Bronchial epithelial cell (primary cell): ENCODE data around the gene ARID5A. TPM values are rescaled to one million over a fixed set of nuclear protein-coding genes. Genes with fewer than 3 reads are reported as not detected.

ENCODE experiments used
- DNase-seq: peaks from one replicate; pipeline ENCODE4 v3.0.0-alpha.2; 2010; ENCODE audit warnings: low read depth
- FAIRE-seq: peaks from 2 replicates; lab custom pipeline; 2011; peaks lifted over from hg19 to GRCh38; lab: Jason Lieb, UNC
- H3K27me3 ChIP-seq: 2 replicates; pipeline ENCODE4 v1.5.1; 2011; ENCODE audit warnings: low read length; ENCODE audit not compliant: control insufficient read depth, insufficient read depth
- H3K36me3 ChIP-seq: 2 replicates; pipeline ENCODE4 v1.5.1; 2011; ENCODE audit warnings: low read length; ENCODE audit not compliant: control insufficient read depth, insufficient read depth
- H3K4me3 ChIP-seq: 2 replicates; pipeline ENCODE4 v1.5.1; 2011; ENCODE audit warnings: mild to moderate bottlenecking, low read depth, low read length, control low read depth
- CTCF ChIP-seq: IDR thresholded peaks from 2 replicates; pipeline ENCODE4 v1.5.1; 2011; ENCODE audit warnings: mild to moderate bottlenecking, moderate library complexity, low read length, control low read depth, inconsistent platforms; ENCODE audit not compliant: insufficient read depth, severe bottlenecking
- total RNA-seq: library from RNA; depleted of rRNA; stranded (reverse); fragments of >200 nt; gene quantifications from 2 replicates; pipeline ENCODE4 v1.2.1, GENCODE V29; 2014

ARID5A gene
- total RNA-seq, 1 donor from 2014 or later, result 2.9 TPM

GRCh38 chr2:96546321-96546720 is 9.8 kb downstream of the ARID5A start:
- no peak for DNase-seq
- Histone ChIP-seq H3K27me3 (no peaks in the 10 kb centered on the region), H3K4me3 (no peak overlapping the region), H3K36me3 (peaks cover 3% of the 10 kb centered on the region)
- no peak for TF ChIP-seq CTCF
- no peak for FAIRE-seq

GRCh38 chr2:96546797-96547196 is 10.2 kb downstream of the ARID5A start:
- FAIRE-seq, result no peak
- no peak for TF ChIP-seq CTCF
- DNase-seq, result no peak
- no peaks in the 10 kb centered on the region for H3K27me3 ChIP-seq
- peaks cover 3% of the 10 kb centered on the region for H3K36me3 ChIP-seq
- H3K4me3 ChIP-seq, result no peak overlapping the region

- no peak for DNase-seq
- FAIRE-seq, result no peak
- Histone ChIP-seq H3K36me3 (peaks cover 3% of the 10 kb centered on the region), H3K27me3 (no peaks in the 10 kb centered on the region), H3K4me3 (no peak overlapping the region)
- no peak for TF ChIP-seq CTCF
These were observed 10.7 kb downstream of the ARID5A start for GRCh38 chr2:96547203-96547641.

GRCh38 chr2:96547731-96548171 is 11.2 kb downstream of the ARID5A start:
- Histone ChIP-seq H3K27me3 (no peaks in the 10 kb centered on the region), H3K4me3 (no peak overlapping the region), H3K36me3 (peaks cover 3% of the 10 kb centered on the region)
- FAIRE-seq (no peak), DNase-seq (no peak)
- TF ChIP-seq CTCF, result no peak

GRCh38 chr2:96548558-96549465 is 12.3 kb downstream of the ARID5A start:
- no peak for TF ChIP-seq CTCF
- H3K27me3 ChIP-seq, result no peaks in the 10 kb centered on the region
- H3K4me3 ChIP-seq, result no peak overlapping the region
- DNase-seq, result no peak
- FAIRE-seq, result no peak
- H3K36me3 ChIP-seq, result peaks cover 3% of the 10 kb centered on the region
